ENCODE measurements around the gene PIP4P1.

The PIP4P1 gene

DNA sequence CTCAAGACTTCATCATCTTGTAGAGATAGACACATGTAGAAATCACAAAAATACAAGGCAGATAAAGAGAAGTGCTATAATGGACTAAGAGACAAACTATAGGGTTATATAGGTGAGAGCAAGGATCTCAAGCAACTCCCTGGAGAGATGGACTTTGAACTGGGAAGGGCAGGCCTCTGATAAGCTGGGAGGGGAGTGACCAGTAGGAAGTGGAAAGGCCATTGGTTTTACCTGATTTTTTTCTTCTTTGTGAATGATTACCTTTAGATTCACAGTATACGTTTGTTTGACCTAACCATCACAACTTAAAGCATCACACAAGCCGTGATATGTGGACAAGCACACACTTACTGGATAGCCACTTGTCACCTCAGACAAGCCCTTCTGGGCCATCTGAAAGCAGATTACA lies 42.7 kb downstream of the PIP4P1 start:
- POLR2A ChIA-PET = interaction anchor here (1.9 to 2.4 kb wide), 2 partner anchors 37 to 43 kb away, joined by 4 to 9 read pairs; partner anchors contain the start of genes APEX1, OSGEP and PIP4P1
- DNase-seq (ENCODE audit: extremely low spot score) = no peak
- CTCF ChIA-PET = no interaction called here
- no peak for TF ChIP-seq FOXM1 (IDR thresholded peaks at IDR 0.05; ENCODE audit: borderline replicate concordance)
- TF ChIP-seq L3MBTL2 (conservative IDR thresholded peaks at IDR 0.05) = no peak
- no peak for TF ChIP-seq FOXA1 (IDR thresholded peaks at IDR 0.05)
- no peak for TF ChIP-seq TARDBP (IDR thresholded peaks at IDR 0.05)
- TF ChIP-seq NFRKB (IDR thresholded peaks at IDR 0.05) = no peak
- no peak for TF ChIP-seq SP1 (IDR thresholded peaks at IDR 0.05)
- TF ChIP-seq SUZ12 (IDR thresholded peaks at IDR 0.05) = no peak
- no peak for TF ChIP-seq ELF4 (IDR thresholded peaks at IDR 0.05)
- TF ChIP-seq ZNF384 (IDR thresholded peaks at IDR 0.05) = no peak

- ChIA-PET POLR2A (interaction anchor here (1.9 to 2.4 kb wide), 2 partner anchors 38 to 44 kb away, joined by 4 to 9 read pairs; partner anchors contain the start of genes APEX1, OSGEP and PIP4P1), CTCF (interaction anchor here (0.6 to 0.7 kb wide), 2 partner anchors 91 to 268 kb away, joined by 3 to 6 read pairs; no protein-coding TSS in a partner anchor)
- DNase-seq (ENCODE audit: extremely low spot score) = no peak
- TF ChIP-seq PKNOX1 (IDR thresholded peaks at IDR 0.05) (0 out of 2 replicates have a peak, but pooled peaks have one; percentile 16), NFRKB (IDR thresholded peaks at IDR 0.05) (no peak)
These were observed 43.7 kb downstream of the PIP4P1 start for GRCh38 chr14:20417250-20418186.

- ChIA-PET CTCF (interaction anchor here (0.6 to 1.5 kb wide), 14 partner anchors 8 to 216 kb away, joined by 3 to 10 read pairs (median 3); partner anchors contain the start of genes APEX1 and OSGEP), POLR2A (interaction anchor here (0.5 to 5.8 kb wide), 10 partner anchors 8 to 268 kb away, joined by 3 to 58 read pairs (median 3); partner anchors contain the start of genes APEX1, OSGEP, PARP2 and PIP4P1)
- no peak for DNase-seq (ENCODE audit: extremely low spot score)
- TF ChIP-seq CTBP1 (IDR thresholded peaks at IDR 0.05; ENCODE audit: borderline replicate concordance) = no peak
- TF ChIP-seq SP1 (IDR thresholded peaks at IDR 0.05) = no peak
- no peak for TF ChIP-seq FOXA1 (IDR thresholded peaks at IDR 0.05)
- no peak for TF ChIP-seq ZNF384 (IDR thresholded peaks at IDR 0.05)
- TF ChIP-seq PKNOX1 (IDR thresholded peaks at IDR 0.05) = no peak
- no peak for TF ChIP-seq L3MBTL2 (conservative IDR thresholded peaks at IDR 0.05)
- no peak for TF ChIP-seq BHLHE40 (IDR thresholded peaks at IDR 0.05; ENCODE audit: borderline replicate concordance)
- TF ChIP-seq ARNT (IDR thresholded peaks at IDR 0.05) = no peak
- TF ChIP-seq SUZ12 (IDR thresholded peaks at IDR 0.05) = no peak
- TF ChIP-seq LEF1 (IDR thresholded peaks at IDR 0.05; ENCODE audit: borderline replicate concordance) = no peak
- TF ChIP-seq FOXM1 (IDR thresholded peaks at IDR 0.05; ENCODE audit: borderline replicate concordance) = no peak
These were observed 45.0 kb downstream of the PIP4P1 start for GRCh38 chr14:20416223-20416622.

DNA sequence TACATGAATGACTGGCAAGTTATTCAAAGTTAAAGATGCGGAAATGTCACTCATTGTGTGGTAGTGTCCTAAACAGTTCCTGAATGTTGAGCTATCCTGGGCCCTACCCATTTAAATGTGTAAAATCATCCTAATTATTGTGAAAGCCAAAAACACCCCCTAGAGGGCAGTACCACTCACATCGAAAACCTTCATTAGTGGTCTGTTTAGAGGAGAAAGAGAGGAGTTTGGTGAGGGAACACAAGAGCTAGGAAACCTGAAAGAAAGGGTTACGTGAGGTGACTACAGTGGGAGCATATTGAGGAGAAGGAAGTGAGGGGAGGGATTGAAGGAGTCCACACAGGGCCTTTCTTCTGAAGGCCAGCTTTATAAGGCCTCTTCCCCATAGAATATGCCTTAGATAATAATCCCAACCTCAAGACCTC lies 45.4 kb downstream of the PIP4P1 start:
- TF ChIP-seq ZNF384 (IDR thresholded peaks at IDR 0.05) = no peak
- no peak for TF ChIP-seq CTBP1 (IDR thresholded peaks at IDR 0.05; ENCODE audit: borderline replicate concordance)
- no peak for TF ChIP-seq LEF1 (IDR thresholded peaks at IDR 0.05; ENCODE audit: borderline replicate concordance)
- no peak for TF ChIP-seq SP1 (IDR thresholded peaks at IDR 0.05)
- no peak for TF ChIP-seq BHLHE40 (IDR thresholded peaks at IDR 0.05; ENCODE audit: borderline replicate concordance)
- TF ChIP-seq FOXA1 (IDR thresholded peaks at IDR 0.05) = no peak
- no peak for TF ChIP-seq HDGF (IDR thresholded peaks at IDR 0.05; ENCODE audit: borderline replicate concordance)
- TF ChIP-seq TARDBP (IDR thresholded peaks at IDR 0.05) = no peak
- no peak for TF ChIP-seq ELF4 (IDR thresholded peaks at IDR 0.05)
- TF ChIP-seq L3MBTL2 (conservative IDR thresholded peaks at IDR 0.05) = no peak
- no peak for TF ChIP-seq PKNOX1 (IDR thresholded peaks at IDR 0.05)
- no peak for TF ChIP-seq SUZ12 (IDR thresholded peaks at IDR 0.05)
- no peak for TF ChIP-seq FOXM1 (IDR thresholded peaks at IDR 0.05; ENCODE audit: borderline replicate concordance)
- no peak for TF ChIP-seq FOXK2 (IDR thresholded peaks at IDR 0.05)
- POLR2A ChIA-PET = interaction anchor here (0.5 to 5.8 kb wide), 10 partner anchors 9 to 268 kb away, joined by 3 to 58 read pairs (median 3); partner anchors contain the start of genes APEX1, OSGEP, PARP2 and PIP4P1
- DNase-seq (ENCODE audit: extremely low spot score) = peak; percentile 43
- CTCF ChIA-PET = interaction anchor here (0.6 to 1.5 kb wide), 14 partner anchors 9 to 216 kb away, joined by 3 to 10 read pairs (median 3); partner anchors contain the start of genes APEX1 and OSGEP

- ChIA-PET CTCF (interaction anchor here (0.7 to 1.0 kb wide), 3 partner anchors 30 to 268 kb away, joined by 3 read pairs; no protein-coding TSS in a partner anchor), POLR2A (interaction anchor here (0.6 to 5.8 kb wide), 11 partner anchors 9 to 267 kb away, joined by 3 to 58 read pairs (median 3); partner anchors contain the start of genes APEX1, OSGEP, PARP2 and PIP4P1)
- no peak for DNase-seq (ENCODE audit: extremely low spot score)
- TF ChIP-seq PKNOX1 (IDR thresholded peaks at IDR 0.05) (peak; percentile 81), ZNF384 (IDR thresholded peaks at IDR 0.05) (no peak)
These were observed 47.5 kb downstream of the PIP4P1 start for GRCh38 chr14:20413744-20414082.

All from HEK293T (cell line).